SK-N-SH (cell line): Measurements from ENCODE around the gene PFKP. TPM values are rescaled to one million over a fixed set of nuclear protein-coding genes. Genes with fewer than 3 reads are reported as not detected.

Source experiments
- CTCF ChIA-PET: fragments of 300-600, 350-600 bp; formaldehyde crosslinking; extraction: SDS; loops from one replicate; lab custom pipeline; 2021; lab: Yijun Ruan, JAX
- POLR2A ChIA-PET: fragments of 350-600 bp; sonication (Branson Sonifier 250); formaldehyde crosslinking; extraction: SDS; loops from one replicate; lab custom pipeline; 2020; ENCODE audit warnings: antibody characterized with exemption, inconsistent platforms; lab: Yijun Ruan, JAX
- DNase-seq: peaks from one replicate; pipeline ENCODE4 v3.0.0; 2012
- H2AFZ ChIP-seq: fragments of 200-600 bp; sonication (generic); 2 replicates; pipeline ENCODE4 v1.8.1; 2016; ENCODE audit warnings: antibody characterized with exemption, mild to moderate bottlenecking, low read depth
- H3F3A ChIP-seq: fragments of 200-600 bp; sonication (generic); replicated peaks from 2 replicates; pipeline ENCODE3; 2016; ENCODE audit warnings: antibody characterized with exemption, mild to moderate bottlenecking; ENCODE audit not compliant: insufficient read depth
- H3K27ac ChIP-seq, 2 experiments: fragments of 200-500 bp in 1 of 2; fragments of 200-600 bp in 1 of 2; sonication (Bioruptor generic) in 1 of 2; sonication (generic), shearing (Covaris generic) in 1 of 2; 2 replicates each; pipeline versions ENCODE4 v1.5.1 to v1.6.1; 2014 to 2016; ENCODE audit warnings: low read depth in 2 of 2, inconsistent platforms in 1 of 2, low read length in 1 of 2, mild to moderate bottlenecking in 1 of 2, mixed read lengths in 1 of 2
- H3K27me3 ChIP-seq: fragments of 200-600 bp; sonication (generic), shearing (Covaris generic); 2 replicates; pipeline ENCODE4 v1.6.1; 2016; ENCODE audit warnings: mixed run types; ENCODE audit not compliant: insufficient read depth
- H3K36me3 ChIP-seq, 2 experiments: fragments of 200-500 bp in 1 of 2; fragments of 200-600 bp in 1 of 2; sonication (Bioruptor generic) in 1 of 2; sonication (generic) in 1 of 2; replicated peaks in 1 of 2; 2 replicates each; pipeline versions ENCODE3 to v1.5.1; 2014 to 2016; ENCODE audit warnings: low read length in 1 of 2, mild to moderate bottlenecking in 1 of 2; ENCODE audit not compliant: insufficient read depth in 2 of 2, control insufficient read depth in 1 of 2
- H3K4me1 ChIP-seq, 2 experiments: fragments of 200-500 bp in 1 of 2; fragments of 200-600 bp in 1 of 2; sonication (Bioruptor generic) in 1 of 2; sonication (generic), shearing (Covaris generic) in 1 of 2; 2 replicates each; pipeline versions ENCODE4 v1.5.1 to v1.6.1; 2014 to 2016; ENCODE audit warnings: low read depth in 1 of 2, low read length in 1 of 2, mixed run types in 1 of 2; ENCODE audit not compliant: insufficient read depth in 2 of 2, control insufficient read depth in 1 of 2
- H3K4me2 ChIP-seq: fragments of 200-600 bp; sonication (generic), shearing (Covaris generic); 2 replicates; pipeline ENCODE4 v1.6.1; 2017; ENCODE audit warnings: mixed run types
- H3K4me3 ChIP-seq, 2 experiments: fragments of 200-500 bp in 1 of 2; fragments of 200-600 bp in 1 of 2; sonication (Bioruptor generic) in 1 of 2; sonication (generic), shearing (Covaris generic) in 1 of 2; 2 replicates each; pipeline versions ENCODE4 v1.5.1 to v1.8.1; 2014 to 2016; ENCODE audit warnings: low read depth in 2 of 2, inconsistent platforms in 1 of 2, low read length in 1 of 2, mild to moderate bottlenecking in 1 of 2, mixed read lengths in 1 of 2, moderate library complexity in 1 of 2
- H3K79me2 ChIP-seq: fragments of 200-600 bp; sonication (generic); 2 replicates; pipeline ENCODE4 v1.8.1; 2017; ENCODE audit warnings: mild to moderate bottlenecking; ENCODE audit not compliant: insufficient read depth
- H3K9ac ChIP-seq: fragments of 200-600 bp; sonication (generic); 2 replicates; pipeline ENCODE4 v1.6.1; 2017; ENCODE audit warnings: mixed run types
- H3K9me2 ChIP-seq: fragments of 200-600 bp; sonication (generic); 2 replicates; pipeline ENCODE4 v1.6.1; 2017; ENCODE audit warnings: mixed run types
- H3K9me3 ChIP-seq: fragments of 200-600 bp; sonication (generic); 2 replicates; pipeline ENCODE4 v1.6.1; 2017; ENCODE audit warnings: mixed run types, mild to moderate bottlenecking, moderate library complexity
- H4K20me1 ChIP-seq: fragments of 200-600 bp; sonication (generic); 2 replicates; pipeline ENCODE4 v1.6.1; 2017; ENCODE audit warnings: mild to moderate bottlenecking, mixed run types; ENCODE audit not compliant: insufficient read depth
- CHD2 ChIP-seq: fragments of 150-350 bp; IDR thresholded peaks from 2 replicates; pipeline ENCODE4 v1.6.1; 2018; ENCODE audit warnings: low read length; ENCODE audit not compliant: partially characterized antibody
- ELF1 ChIP-seq: IDR thresholded peaks from 2 replicates; pipeline ENCODE4 v1.4.0; 2012
- EP300 ChIP-seq, 2 experiments: IDR thresholded peaks; 2 replicates each; pipeline versions ENCODE4 v1.4.0 to v1.6.1; 2012; ENCODE audit warnings: borderline replicate concordance in 1 of 2, low read depth in 1 of 2, low read length in 1 of 2
- FOXJ3 ChIP-seq: sonication (generic); formaldehyde crosslinking; IDR thresholded peaks from 2 replicates; pipeline ENCODE4 v1.5.1; 2020; ENCODE audit warnings: mild to moderate bottlenecking, missing genetic modification reagents
- GATA2 ChIP-seq: sonication (generic); formaldehyde crosslinking; IDR thresholded peaks from 2 replicates; pipeline ENCODE4 v1.5.0; 2020; ENCODE audit warnings: mild to moderate bottlenecking, missing genetic modification reagents
- MEF2A ChIP-seq: IDR thresholded peaks from 2 replicates; pipeline ENCODE4 v1.4.0; 2012; ENCODE audit warnings: low read depth, borderline replicate concordance
- MXI1 ChIP-seq: IDR thresholded peaks from 2 replicates; pipeline ENCODE4 v1.6.1; 2012; ENCODE audit warnings: mild to moderate bottlenecking, low read depth, low read length, improper control_type of control experiment
- NFIC ChIP-seq: IDR thresholded peaks from 2 replicates; pipeline ENCODE4 v1.4.0; 2012; ENCODE audit warnings: borderline replicate concordance
- POLR2AphosphoS5 ChIP-seq: IDR thresholded peaks from 2 replicates; pipeline ENCODE4 v1.6.1; 2012; ENCODE audit warnings: low read depth, low read length
- RFX5 ChIP-seq: IDR thresholded peaks from 2 replicates; pipeline ENCODE4 v1.6.1; 2012; ENCODE audit warnings: mild to moderate bottlenecking, improper control_type of control experiment, low read length
- RXRA ChIP-seq: IDR thresholded peaks from 2 replicates; pipeline ENCODE4 v1.4.0; 2012; ENCODE audit warnings: low read depth, mild to moderate bottlenecking, borderline replicate concordance
- SMC3 ChIP-seq: IDR thresholded peaks from 2 replicates; pipeline ENCODE4 v1.6.1; 2012; ENCODE audit warnings: low read depth, low read length, improper control_type of control experiment
- TAF1 ChIP-seq: IDR thresholded peaks from 2 replicates; pipeline ENCODE4 v1.6.1; 2012; ENCODE audit warnings: low read depth, mild to moderate bottlenecking, low read length, moderate library complexity, borderline replicate concordance
- WGBS: methylation state at CpG from one replicate; pipeline ENCODE4 v1.1.6; 2017; ENCODE audit warnings: low lambda C conversion rate; 5-methylcytosine and 5-hydroxymethylcytosine counted together
- polyA plus RNA-seq, 3 experiments: library from polyadenylated mRNA; depleted of rRNA; stranded (reverse); fragments of >200 nt; gene quantifications; 2 replicates each; pipeline ENCODE4 v1.2.3, GENCODE V29; 2012
- TF ChIP-seq, protein P1 (sequence below): IDR thresholded peaks from 2 replicates; pipeline ENCODE4 v1.4.0; 2012; ENCODE audit warnings: low read depth
- TF ChIP-seq, protein P2 (sequence below): fragments of 200-600 bp; sonication (generic); IDR thresholded peaks from 2 replicates; pipeline ENCODE4 v1.6.1; 2017; ENCODE audit warnings: antibody characterized with exemption, mild to moderate bottlenecking, moderate library complexity

The PFKP gene
- polyA plus RNA-seq, 1 of the 3 experiments (the other 2 are of a cell fraction) = 175 TPM

DNA sequence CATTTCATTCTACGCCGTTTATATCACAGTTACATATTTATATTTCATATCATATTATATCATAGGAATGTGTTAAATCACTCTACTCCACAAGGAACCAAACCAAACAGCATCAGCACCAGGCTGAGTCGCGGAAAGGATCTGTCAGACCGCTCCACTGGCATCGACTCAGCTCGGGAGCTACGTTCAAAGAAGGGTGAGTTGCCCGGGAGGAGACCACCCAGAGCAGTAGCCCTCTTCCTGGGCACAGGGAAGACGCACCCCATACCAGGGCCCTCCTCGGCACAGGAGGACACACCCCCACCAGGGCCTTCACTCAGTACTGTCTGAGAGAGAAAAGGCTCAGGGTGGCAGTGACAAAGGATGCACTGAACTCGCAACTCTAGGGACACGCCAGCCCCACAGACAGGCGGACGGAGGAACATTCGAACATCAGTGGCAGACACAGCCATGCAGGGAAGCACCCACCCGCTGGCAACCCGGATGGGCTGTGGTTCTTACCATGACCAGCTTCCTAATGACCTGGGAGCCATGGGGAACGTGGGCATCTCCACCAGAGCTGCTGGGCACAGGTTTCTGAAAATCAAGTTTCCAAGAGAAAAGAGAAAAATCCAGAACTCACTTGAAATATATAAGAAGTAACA lies 76.6 kb downstream of the PFKP start:
- H4K20me1 ChIP-seq = no peaks in the 10 kb centered on the region
- no peaks in the 10 kb centered on the region for H3K9me3 ChIP-seq
- no peak for DNase-seq
- H3K27ac ChIP-seq = no peak overlapping the region
- no peaks in the 10 kb centered on the region for H3K79me2 ChIP-seq
- POLR2A ChIA-PET = no interaction called here
- H3K4me3 ChIP-seq = no peak overlapping the region
- CTCF ChIA-PET = interaction anchor here (0.9 kb wide), 1 partner anchor 53 kb away, joined by 3 read pairs; no protein-coding TSS in a partner anchor
- H3K36me3 ChIP-seq = peaks cover 63 to 91% of the 10 kb centered on the region in 2 experiments
- H3K4me1 ChIP-seq = no peaks in the 10 kb centered on the region; a peak in 1 of 4 replicates
- H3K9ac ChIP-seq = no peak overlapping the region
- no peak overlapping the region for H3K4me2 ChIP-seq
- WGBS = 97% methylated on average over 18 of the region's 19 CpGs
- H3F3A ChIP-seq = peaks cover 26% of the 10 kb centered on the region
- H3K27me3 ChIP-seq = no peaks in the 10 kb centered on the region
- no peak for TF ChIP-seq MEF2A
- no peak for TF ChIP-seq TAF1
- TF ChIP-seq CHD2 = no peak
- TF ChIP-seq, protein P1, sequence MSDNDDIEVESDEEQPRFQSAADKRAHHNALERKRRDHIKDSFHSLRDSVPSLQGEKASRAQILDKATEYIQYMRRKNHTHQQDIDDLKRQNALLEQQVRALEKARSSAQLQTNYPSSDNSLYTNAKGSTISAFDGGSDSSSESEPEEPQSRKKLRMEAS = no peak
- TF ChIP-seq RXRA = no peak
- TF ChIP-seq, all 33 proteins: peak for 0
- H3K9me2 ChIP-seq = no peaks in the 10 kb centered on the region
- H2AFZ ChIP-seq = no peak overlapping the region

DNA sequence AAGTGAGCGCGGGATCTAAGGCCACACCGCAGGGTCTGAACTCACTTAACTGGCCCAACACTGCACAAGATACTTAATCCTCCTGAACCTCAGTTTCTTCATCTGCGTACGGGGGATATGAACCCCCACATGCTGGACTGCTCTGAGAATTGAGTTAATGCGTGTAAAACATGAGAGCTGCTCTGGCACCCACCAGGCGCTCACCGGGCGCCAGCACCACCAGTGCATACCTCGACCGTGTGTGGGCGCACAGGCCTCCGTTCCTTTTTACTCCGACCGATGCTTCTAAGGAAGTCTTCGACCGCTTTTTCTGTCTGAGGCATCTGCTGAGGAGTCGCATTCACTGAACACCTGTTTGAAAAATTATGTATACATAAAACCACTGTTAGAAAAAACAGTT lies 78.0 kb downstream of the PFKP start:
- ChIA-PET POLR2A (no interaction called here), CTCF (no interaction called here)
- H4K20me1 ChIP-seq = no peaks in the 10 kb centered on the region
- H3K27ac ChIP-seq = no peak overlapping the region
- H3K27me3 ChIP-seq = no peaks in the 10 kb centered on the region
- no peak overlapping the region for H3K9ac ChIP-seq
- peaks cover 61 to 91% of the 10 kb centered on the region in 2 experiments for H3K36me3 ChIP-seq
- no peak overlapping the region for H2AFZ ChIP-seq
- no peak for DNase-seq
- no peak overlapping the region for H3K4me2 ChIP-seq
- H3K4me1 ChIP-seq = no peaks in the 10 kb centered on the region; a peak in 1 of 4 replicates
- no peak overlapping the region for H3K4me3 ChIP-seq
- no peaks in the 10 kb centered on the region for H3K79me2 ChIP-seq
- no peaks in the 10 kb centered on the region for H3K9me3 ChIP-seq
- 97% methylated on average over 18 of the region's 18 CpGs for WGBS
- H3F3A ChIP-seq = peaks cover 21% of the 10 kb centered on the region
- H3K9me2 ChIP-seq = no peaks in the 10 kb centered on the region
- no peak for TF ChIP-seq SMC3
- TF ChIP-seq RFX5 = no peak
- TF ChIP-seq FOXJ3 = no peak
- no peak for TF ChIP-seq CHD2
- TF ChIP-seq NFIC = no peak
- no peak for TF ChIP-seq POLR2AphosphoS5
- TF ChIP-seq EP300 (IDR thresholded peaks at IDR 0.05; ENCODE audit: borderline replicate concordance in 1 of 2, low read depth in 1 of 2, low read length in 1 of 2) = no peak
- TF ChIP-seq GATA2 = no peak
- no peak for TF ChIP-seq MXI1
- TF ChIP-seq, protein P2, sequence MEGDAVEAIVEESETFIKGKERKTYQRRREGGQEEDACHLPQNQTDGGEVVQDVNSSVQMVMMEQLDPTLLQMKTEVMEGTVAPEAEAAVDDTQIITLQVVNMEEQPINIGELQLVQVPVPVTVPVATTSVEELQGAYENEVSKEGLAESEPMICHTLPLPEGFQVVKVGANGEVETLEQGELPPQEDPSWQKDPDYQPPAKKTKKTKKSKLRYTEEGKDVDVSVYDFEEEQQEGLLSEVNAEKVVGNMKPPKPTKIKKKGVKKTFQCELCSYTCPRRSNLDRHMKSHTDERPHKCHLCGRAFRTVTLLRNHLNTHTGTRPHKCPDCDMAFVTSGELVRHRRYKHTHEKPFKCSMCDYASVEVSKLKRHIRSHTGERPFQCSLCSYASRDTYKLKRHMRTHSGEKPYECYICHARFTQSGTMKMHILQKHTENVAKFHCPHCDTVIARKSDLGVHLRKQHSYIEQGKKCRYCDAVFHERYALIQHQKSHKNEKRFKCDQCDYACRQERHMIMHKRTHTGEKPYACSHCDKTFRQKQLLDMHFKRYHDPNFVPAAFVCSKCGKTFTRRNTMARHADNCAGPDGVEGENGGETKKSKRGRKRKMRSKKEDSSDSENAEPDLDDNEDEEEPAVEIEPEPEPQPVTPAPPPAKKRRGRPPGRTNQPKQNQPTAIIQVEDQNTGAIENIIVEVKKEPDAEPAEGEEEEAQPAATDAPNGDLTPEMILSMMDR = no peak
- TF ChIP-seq ELF1 = no peak
